Osteoblast (primary cell): ENCODE results near the gene SLC5A9. TPM values are rescaled to one million over a fixed set of nuclear protein-coding genes. Genes with fewer than 3 reads are reported as not detected.

ENCODE experiments used
- DNase-seq: peaks from one replicate; pipeline ENCODE4 v3.0.0; 2011; ENCODE audit warnings: low spot score, mixed read lengths; ENCODE audit not compliant: insufficient read length; ENCODE audit errors: missing footprints
- H2AFZ ChIP-seq: 2 replicates; pipeline ENCODE4 v1.6.0; 2011; ENCODE audit warnings: mild to moderate bottlenecking, low read length
- H3K27ac ChIP-seq: 2 replicates; pipeline ENCODE4 v1.5.1; 2011; ENCODE audit warnings: mild to moderate bottlenecking, low read depth, low read length, moderate library complexity
- H3K27me3 ChIP-seq: 2 replicates; pipeline ENCODE4 v1.6.0; 2012; ENCODE audit warnings: mild to moderate bottlenecking, control low read depth, inconsistent platforms, low read length, moderate library complexity; ENCODE audit not compliant: insufficient read depth
- H3K36me3 ChIP-seq: 2 replicates; pipeline ENCODE4 v1.5.1; 2011; ENCODE audit warnings: mild to moderate bottlenecking, low read length, control low read depth, moderate library complexity; ENCODE audit not compliant: insufficient read depth
- H3K4me1 ChIP-seq: 2 replicates; pipeline ENCODE4 v1.5.1; 2011; ENCODE audit warnings: mild to moderate bottlenecking, low read length, control low read depth, moderate library complexity; ENCODE audit not compliant: insufficient read depth
- H3K4me2 ChIP-seq: 2 replicates; pipeline ENCODE4 v1.6.0; 2011; ENCODE audit warnings: mild to moderate bottlenecking, low read length; ENCODE audit not compliant: insufficient read depth
- H3K4me3 ChIP-seq: fragments of 200-600 bp; sonication (generic); 3 replicates; pipeline ENCODE4 v1.5.1; 2012; ENCODE audit warnings: mild to moderate bottlenecking, low read length, inconsistent platforms; ENCODE audit not compliant: insufficient read depth
- H3K79me2 ChIP-seq: 2 replicates; pipeline ENCODE4 v1.6.0; 2012; ENCODE audit warnings: mild to moderate bottlenecking, low read length, control low read depth, inconsistent platforms; ENCODE audit not compliant: insufficient read depth
- H3K9me3 ChIP-seq: 2 replicates; pipeline ENCODE4 v1.5.1; 2011; ENCODE audit warnings: low read depth, low read length, control low read depth
- H4K20me1 ChIP-seq: 2 replicates; pipeline ENCODE4 v1.6.0; 2012; ENCODE audit warnings: mild to moderate bottlenecking, low read length, control low read depth; ENCODE audit not compliant: insufficient read depth
- CTCF ChIP-seq: IDR thresholded peaks from 2 replicates; pipeline ENCODE4 v1.5.1; 2011; ENCODE audit warnings: mild to moderate bottlenecking, low read depth, low read length, moderate library complexity; ENCODE audit errors: extremely low read depth
- total RNA-seq: library from RNA; depleted of rRNA; stranded (reverse); fragments of >200 nt; gene quantifications from 2 replicates; pipeline ENCODE4 v1.2.3, GENCODE V29; 2012

SLC5A9 gene
- total RNA-seq, 1 donor = not detected

GRCh38 chr1:48254254-48254653, 31.7 kb downstream of the SLC5A9 start:
- DNase-seq = no peak
- Histone ChIP-seq H3K27ac (no peak overlapping the region), H3K4me1 (no peaks in the 10 kb centered on the region), H2AFZ (no peak overlapping the region), H3K4me3 (no peak overlapping the region), H3K36me3 (no peaks in the 10 kb centered on the region), H3K27me3 (no peaks in the 10 kb centered on the region), H3K4me2 (no peak overlapping the region), H3K79me2 (no peaks in the 10 kb centered on the region), H4K20me1 (no peaks in the 10 kb centered on the region), H3K9me3 (no peaks in the 10 kb centered on the region)
- TF ChIP-seq CTCF = no peak

GRCh38 chr1:48258106-48258505, 35.6 kb downstream of the SLC5A9 start:
- no peak overlapping the region for H3K27ac ChIP-seq
- no peaks in the 10 kb centered on the region for H4K20me1 ChIP-seq
- no peaks in the 10 kb centered on the region for H3K79me2 ChIP-seq
- no peak overlapping the region for H2AFZ ChIP-seq
- H3K36me3 ChIP-seq = no peaks in the 10 kb centered on the region
- H3K9me3 ChIP-seq = no peaks in the 10 kb centered on the region
- no peak overlapping the region for H3K4me2 ChIP-seq
- DNase-seq = no peak
- H3K4me1 ChIP-seq = no peaks in the 10 kb centered on the region
- TF ChIP-seq CTCF = no peak
- H3K27me3 ChIP-seq = no peaks in the 10 kb centered on the region
- no peak overlapping the region for H3K4me3 ChIP-seq

- H4K20me1 ChIP-seq = no peaks in the 10 kb centered on the region
- H3K36me3 ChIP-seq = no peaks in the 10 kb centered on the region
- no peak overlapping the region for H2AFZ ChIP-seq
- H3K4me3 ChIP-seq = no peak overlapping the region
- H3K9me3 ChIP-seq = no peaks in the 10 kb centered on the region
- H3K27me3 ChIP-seq = no peaks in the 10 kb centered on the region
- no peak for TF ChIP-seq CTCF
- H3K4me1 ChIP-seq = no peaks in the 10 kb centered on the region
- no peaks in the 10 kb centered on the region for H3K79me2 ChIP-seq
- no peak overlapping the region for H3K4me2 ChIP-seq
- no peak for DNase-seq
- H3K27ac ChIP-seq = no peak overlapping the region
Observed at GRCh38 chr1:48261881-48262400, 39.4 kb downstream of the SLC5A9 start.

GRCh38 chr1:48263041-48263440, 40.5 kb downstream of the SLC5A9 start:
- Histone ChIP-seq H3K4me3 (no peak overlapping the region), H3K9me3 (no peaks in the 10 kb centered on the region), H3K4me2 (no peak overlapping the region), H3K36me3 (no peaks in the 10 kb centered on the region), H3K27me3 (no peaks in the 10 kb centered on the region), H3K79me2 (no peaks in the 10 kb centered on the region), H3K27ac (no peak overlapping the region), H3K4me1 (no peaks in the 10 kb centered on the region), H4K20me1 (no peaks in the 10 kb centered on the region), H2AFZ (no peak overlapping the region)
- DNase-seq = no peak
- TF ChIP-seq CTCF = no peak
